Kidney (tissue), 14 donors: ENCODE results near the gene SMIM5. TPM values are rescaled to one million over a fixed set of nuclear protein-coding genes. Genes with fewer than 3 reads are reported as not detected.

Source experiments
- DNase-seq, 5 donors: peaks; one replicate each; pipeline ENCODE4 v3.0.0-alpha.2; 2013 to 2020
- FAIRE-seq: peaks from 2 replicates; lab custom pipeline; 2012; peaks lifted over from hg19 to GRCh38; lab: Jason Lieb, UNC
- H3K27ac ChIP-seq, 2 donors: one replicate each; pipeline ENCODE4 v1.7.0; 2013; ENCODE audit warnings: low read depth in 2 of 2, low read length in 2 of 2, inconsistent platforms in 1 of 2
- H3K27me3 ChIP-seq: one replicate; pipeline ENCODE4 v1.7.1; 2013; ENCODE audit warnings: low read length, inconsistent platforms; ENCODE audit not compliant: control insufficient read depth, insufficient read depth
- H3K36me3 ChIP-seq, 3 donors: one replicate each; pipeline versions ENCODE4 v1.7.0 to v1.7.1; 2013; ENCODE audit warnings: low read length in 3 of 3, control low read depth in 1 of 3, inconsistent platforms in 1 of 3; ENCODE audit not compliant: insufficient read depth in 3 of 3, control insufficient read depth in 2 of 3
- H3K4me1 ChIP-seq, 3 donors: one replicate each; pipeline versions ENCODE4 v1.7.0 to v1.7.1; 2013; ENCODE audit warnings: low read length in 3 of 3, inconsistent platforms in 1 of 3, low read depth in 1 of 3; ENCODE audit not compliant: control insufficient read depth in 2 of 3, insufficient read depth in 2 of 3
- H3K4me3 ChIP-seq, 3 donors: one replicate each; pipeline versions ENCODE4 v1.7.0 to v1.8.1; 2013; ENCODE audit warnings: low read length in 3 of 3, control low read depth in 1 of 3, inconsistent platforms in 1 of 3
- H3K9ac ChIP-seq, 3 donors: one replicate each; pipeline versions ENCODE4 v1.7.0 to v1.7.1; 2013; ENCODE audit warnings: low read length in 3 of 3, control low read depth in 1 of 3, inconsistent platforms in 1 of 3
- H3K9me3 ChIP-seq, 3 donors: one replicate each; pipeline versions ENCODE4 v1.7.0 to v1.7.1; 2013; ENCODE audit warnings: low read length in 3 of 3, control low read depth in 1 of 3, inconsistent platforms in 1 of 3; ENCODE audit not compliant: control insufficient read depth in 2 of 3, insufficient read depth in 1 of 3
- intact Hi-C: fragments of 100-400 bp; cut with DNase I; formaldehyde crosslinking; loops from one replicate; pipeline ENCODE4 v1.11.1; 2022
- polyA plus RNA-seq: library from polyadenylated mRNA; stranded (reverse); fragments of 350-450 nt; fragmentation: Illumina TruSeq; extraction: RNeasy Lipid Tissue Mini Kit (QIAGEN cat#74804); gene quantifications from one replicate; pipeline ENCODE4 v1.2.3, GENCODE V29; 2014; ENCODE audit warnings: low read depth, low replicate concordance; ENCODE audit not compliant: insufficient read depth
- total RNA-seq: library from RNA; stranded (reverse); fragmentation: NEBNext Ultra II Directional; extraction: Animal tissue kit (Norgen Biotek cat#: 25700); gene quantifications from one replicate; pipeline ENCODE4 v1.2.1, GENCODE V29; 2021
- TF ChIP-seq, protein P1 (sequence below): IDR thresholded peaks from 3 replicates; pipeline ENCODE4 v1.5.1; 2012; ENCODE audit warnings: mild to moderate bottlenecking, moderate library complexity, borderline replicate concordance; ENCODE audit not compliant: insufficient read depth; ENCODE audit errors: extremely low read depth
- donor health status: control.
- donor health status: control.
- donor health status: control.
- donor health status: control.
- donor health status: control.
- donor health status: DM: yes; HTN: yes; CAD: no.
- donor health status: Normal renal cell carcinoma (clear cell type).

SMIM5 gene
- total and polyA plus RNA-seq, 2 donors from 2014 or later = 8.0 to 63.0 TPM

- intact Hi-C loops = no loop called here
- Histone ChIP-seq H3K4me1 (peaks cover 0 to 15% (median 8%) of the 10 kb centered on the region in 3 donors), H3K27me3 (no peaks in the 10 kb centered on the region), H3K36me3 (peaks cover 3 to 37% (median 13%) of the 10 kb centered on the region in 3 donors), H3K9me3 (no peaks in the 10 kb centered on the region), H3K4me3 (peak overlapping the region in 1 of 3 donors; percentile 96), H3K27ac (no peak overlapping the region), H3K9ac (no peak overlapping the region)
- DNase-seq (no peak), FAIRE-seq (no peak)
- TF ChIP-seq, protein P1, sequence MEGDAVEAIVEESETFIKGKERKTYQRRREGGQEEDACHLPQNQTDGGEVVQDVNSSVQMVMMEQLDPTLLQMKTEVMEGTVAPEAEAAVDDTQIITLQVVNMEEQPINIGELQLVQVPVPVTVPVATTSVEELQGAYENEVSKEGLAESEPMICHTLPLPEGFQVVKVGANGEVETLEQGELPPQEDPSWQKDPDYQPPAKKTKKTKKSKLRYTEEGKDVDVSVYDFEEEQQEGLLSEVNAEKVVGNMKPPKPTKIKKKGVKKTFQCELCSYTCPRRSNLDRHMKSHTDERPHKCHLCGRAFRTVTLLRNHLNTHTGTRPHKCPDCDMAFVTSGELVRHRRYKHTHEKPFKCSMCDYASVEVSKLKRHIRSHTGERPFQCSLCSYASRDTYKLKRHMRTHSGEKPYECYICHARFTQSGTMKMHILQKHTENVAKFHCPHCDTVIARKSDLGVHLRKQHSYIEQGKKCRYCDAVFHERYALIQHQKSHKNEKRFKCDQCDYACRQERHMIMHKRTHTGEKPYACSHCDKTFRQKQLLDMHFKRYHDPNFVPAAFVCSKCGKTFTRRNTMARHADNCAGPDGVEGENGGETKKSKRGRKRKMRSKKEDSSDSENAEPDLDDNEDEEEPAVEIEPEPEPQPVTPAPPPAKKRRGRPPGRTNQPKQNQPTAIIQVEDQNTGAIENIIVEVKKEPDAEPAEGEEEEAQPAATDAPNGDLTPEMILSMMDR = no peak
These were observed 35.3 kb downstream of the SMIM5 start for GRCh38 chr17:75668489-75668888.

DNA sequence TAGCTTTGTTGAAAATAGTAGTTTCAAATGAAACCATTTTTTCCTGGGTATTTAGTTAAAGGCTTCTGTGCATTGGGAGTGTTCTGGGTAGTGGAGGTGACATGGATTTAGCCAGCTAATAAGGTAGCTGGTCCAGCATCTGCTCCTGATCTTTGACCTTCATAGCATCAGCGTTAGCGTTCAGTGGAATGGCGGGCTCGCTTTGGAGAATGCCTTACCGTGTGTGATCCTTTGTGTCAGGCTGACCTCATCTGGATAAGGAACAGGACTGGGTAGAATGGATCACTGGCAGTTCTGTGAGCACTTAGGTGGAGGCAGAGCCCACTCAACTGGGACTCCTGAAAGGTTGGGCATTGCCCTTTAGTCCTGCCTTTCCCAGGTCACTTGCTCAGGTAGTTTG lies 37.6 kb downstream of the SMIM5 start:
- no peak overlapping the region for H3K27ac ChIP-seq
- peaks cover 3 to 38% (median 14%) of the 10 kb centered on the region in 3 donors for H3K36me3 ChIP-seq
- FAIRE-seq = no peak
- peaks cover 0 to 14% (median 5%) of the 10 kb centered on the region in 3 donors for H3K4me1 ChIP-seq
- intact Hi-C loops = no loop called here
- H3K9ac ChIP-seq = no peak overlapping the region
- no peak overlapping the region for H3K4me3 ChIP-seq
- TF ChIP-seq, protein P1 = no peak
- H3K27me3 ChIP-seq = no peaks in the 10 kb centered on the region
- peak in 1 of 5 donors; percentile 13 for DNase-seq
- no peaks in the 10 kb centered on the region for H3K9me3 ChIP-seq

GRCh38 chr17:75672011-75672410 lies 38.8 kb downstream of the SMIM5 start:
- DNase-seq (peak in 1 of 5 donors; percentile 29), FAIRE-seq (no peak)
- Histone ChIP-seq H3K27ac (no peak overlapping the region), H3K9ac (no peak overlapping the region), H3K4me1 (peaks cover 0 to 8% (median 0%) of the 10 kb centered on the region in 3 donors), H3K27me3 (no peaks in the 10 kb centered on the region), H3K4me3 (no peak overlapping the region), H3K36me3 (peaks cover 3 to 43% (median 17%) of the 10 kb centered on the region in 3 donors), H3K9me3 (no peaks in the 10 kb centered on the region)
- TF ChIP-seq, protein P1 = no peak
- intact Hi-C loops = no loop called here

GRCh38 chr17:75673487-75673886 lies 40.3 kb downstream of the SMIM5 start:
- TF ChIP-seq, protein P1 = no peak
- no peak overlapping the region for H3K27ac ChIP-seq
- DNase-seq = peak in 1 of 5 donors; percentile 0
- intact Hi-C loops = no loop called here
- H3K36me3 ChIP-seq = peaks cover 3 to 47% (median 19%) of the 10 kb centered on the region in 3 donors
- no peak for FAIRE-seq
- H3K27me3 ChIP-seq = no peaks in the 10 kb centered on the region
- H3K9ac ChIP-seq = no peak overlapping the region
- H3K4me3 ChIP-seq = no peak overlapping the region
- no peaks in the 10 kb centered on the region for H3K4me1 ChIP-seq
- H3K9me3 ChIP-seq = no peaks in the 10 kb centered on the region
